Fibroblast of lung (primary cell): ENCODE measurements around the gene TDRD9. TPM values are rescaled to one million over a fixed set of nuclear protein-coding genes. Genes with fewer than 3 reads are reported as not detected.
A peak's percentile ranks its signal among the peaks of the same experiment; 100 is the strongest.

Source experiments
- DNase-seq, 2 donors: peaks; one replicate each; pipeline versions ENCODE4 v3.0.0 to v3.0.0-alpha.2; 2010; ENCODE audit warnings: low read depth in 2 of 2
- H2AFZ ChIP-seq: 2 replicates; pipeline ENCODE4 v1.5.1; 2012; ENCODE audit warnings: low read length, control low read depth, inconsistent platforms
- H3K27ac ChIP-seq: 2 replicates; pipeline ENCODE4 v1.5.1; 2011; ENCODE audit warnings: low read length, control low read depth; ENCODE audit not compliant: insufficient read depth
- H3K27me3 ChIP-seq: 2 replicates; pipeline ENCODE4 v1.5.1; 2011; ENCODE audit warnings: mild to moderate bottlenecking, low read length; ENCODE audit not compliant: control insufficient read depth, insufficient read depth
- H3K36me3 ChIP-seq: 2 replicates; pipeline ENCODE4 v1.5.1; 2011; ENCODE audit warnings: low read length; ENCODE audit not compliant: control insufficient read depth, insufficient read depth
- H3K4me1 ChIP-seq: 2 replicates; pipeline ENCODE4 v1.5.1; 2011; ENCODE audit warnings: low read length; ENCODE audit not compliant: control insufficient read depth, insufficient read depth; ENCODE audit errors: extremely low read depth
- H3K4me2 ChIP-seq: 2 replicates; pipeline ENCODE4 v1.5.1; 2011; ENCODE audit warnings: low read length, control low read depth; ENCODE audit not compliant: insufficient read depth; ENCODE audit errors: extremely low read depth
- H3K4me3 ChIP-seq, 4 experiments: fragments of 200-600 bp in 1 of 4; sonication (generic) in 1 of 4; replicated peaks in 1 of 4; 2 replicates each; pipeline ENCODE4 v1.5.1; 2011 to 2016; ENCODE audit warnings: low read length in 4 of 4, low read depth in 3 of 4, mild to moderate bottlenecking in 3 of 4, control low read depth in 2 of 4, inconsistent platforms in 1 of 4, mixed read lengths in 1 of 4; ENCODE audit not compliant: insufficient read depth in 1 of 4; ENCODE audit errors: control extremely low read depth in 1 of 4
- H3K79me2 ChIP-seq: 2 replicates; pipeline ENCODE4 v1.5.1; 2012; ENCODE audit warnings: mild to moderate bottlenecking, low read length, inconsistent platforms; ENCODE audit not compliant: control insufficient read depth, insufficient read depth
- H3K9ac ChIP-seq: 2 replicates; pipeline ENCODE4 v1.5.1; 2011; ENCODE audit warnings: mild to moderate bottlenecking, low read length, control low read depth; ENCODE audit not compliant: insufficient read depth
- H3K9me3 ChIP-seq: 2 replicates; pipeline ENCODE4 v1.5.1; 2012; ENCODE audit warnings: low read depth, low read length; ENCODE audit not compliant: control insufficient read depth, insufficient read depth
- H4K20me1 ChIP-seq: 2 replicates; pipeline ENCODE4 v1.5.1; 2011; ENCODE audit warnings: low read length; ENCODE audit not compliant: control insufficient read depth, insufficient read depth; ENCODE audit errors: extremely low read depth
- EZH2 ChIP-seq: IDR thresholded peaks from 2 replicates; pipeline ENCODE4 v1.5.1; 2012; ENCODE audit warnings: low read length, control low read depth, mild to moderate bottlenecking; ENCODE audit errors: missing control alignments
- polyA plus RNA-seq, 2 donors: library from polyadenylated mRNA; depleted of rRNA in 1 of 2; stranded (reverse) in 1 of 2; unstranded in 1 of 2; fragments of >200 nt; gene quantifications; 2 replicates each; pipeline ENCODE4 v1.2.1, GENCODE V29; 2011 to 2012; ENCODE audit warnings: missing spikeins in 1 of 2
- total RNA-seq: library from RNA; depleted of rRNA; stranded (reverse); fragments of >200 nt; gene quantifications from 2 replicates; pipeline ENCODE4 v1.2.1, GENCODE V29; 2014
- TF ChIP-seq, protein P1 (sequence below), 2 donors: IDR thresholded peaks in 1 of 2; conservative IDR thresholded peaks in 1 of 2; 1 replicate in 1 of 2; 2 replicates in 1 of 2; pipeline ENCODE4 v1.5.1; 2011 to 2012; ENCODE audit warnings: low read length in 2 of 2, control low read depth in 1 of 2, inconsistent platforms in 1 of 2, low read depth in 1 of 2, mild to moderate bottlenecking in 1 of 2

TDRD9 gene
- total and polyA plus RNA-seq, 2 donors (not counting 1 experiment from before 2014, with no cell fraction given) = 0.28 to 0.50 TPM

DNA sequence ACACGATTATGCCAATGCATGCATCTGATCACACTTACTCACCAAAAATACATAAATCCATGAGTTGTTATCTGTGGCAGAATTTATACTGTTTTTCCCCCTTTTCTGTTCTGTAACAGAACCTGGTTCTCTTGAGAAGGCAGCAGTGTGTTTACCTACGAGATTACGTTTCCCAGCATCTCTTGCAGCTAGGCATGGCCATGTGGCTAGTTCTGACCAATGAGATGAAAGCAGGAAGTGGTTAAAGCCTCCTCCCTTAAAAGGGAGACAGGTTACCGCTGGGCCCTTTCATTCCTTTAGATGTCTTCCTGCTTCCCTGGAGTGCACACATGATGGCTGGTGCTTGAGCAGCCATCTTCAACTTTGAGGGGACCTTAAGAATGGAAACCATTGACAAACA lies 145.5 kb downstream of the TDRD9 start:
- Histone ChIP-seq H3K36me3 (no peaks in the 10 kb centered on the region), H4K20me1 (no peaks in the 10 kb centered on the region), H3K9me3 (no peaks in the 10 kb centered on the region), H3K27ac (no peak overlapping the region), H2AFZ (no peak overlapping the region), H3K9ac (no peak overlapping the region), H3K79me2 (no peaks in the 10 kb centered on the region), H3K4me2 (no peak overlapping the region), H3K4me1 (no peaks in the 10 kb centered on the region), H3K27me3 (no peaks in the 10 kb centered on the region), H3K4me3 (no peak overlapping the region)
- TF ChIP-seq, protein P1, sequence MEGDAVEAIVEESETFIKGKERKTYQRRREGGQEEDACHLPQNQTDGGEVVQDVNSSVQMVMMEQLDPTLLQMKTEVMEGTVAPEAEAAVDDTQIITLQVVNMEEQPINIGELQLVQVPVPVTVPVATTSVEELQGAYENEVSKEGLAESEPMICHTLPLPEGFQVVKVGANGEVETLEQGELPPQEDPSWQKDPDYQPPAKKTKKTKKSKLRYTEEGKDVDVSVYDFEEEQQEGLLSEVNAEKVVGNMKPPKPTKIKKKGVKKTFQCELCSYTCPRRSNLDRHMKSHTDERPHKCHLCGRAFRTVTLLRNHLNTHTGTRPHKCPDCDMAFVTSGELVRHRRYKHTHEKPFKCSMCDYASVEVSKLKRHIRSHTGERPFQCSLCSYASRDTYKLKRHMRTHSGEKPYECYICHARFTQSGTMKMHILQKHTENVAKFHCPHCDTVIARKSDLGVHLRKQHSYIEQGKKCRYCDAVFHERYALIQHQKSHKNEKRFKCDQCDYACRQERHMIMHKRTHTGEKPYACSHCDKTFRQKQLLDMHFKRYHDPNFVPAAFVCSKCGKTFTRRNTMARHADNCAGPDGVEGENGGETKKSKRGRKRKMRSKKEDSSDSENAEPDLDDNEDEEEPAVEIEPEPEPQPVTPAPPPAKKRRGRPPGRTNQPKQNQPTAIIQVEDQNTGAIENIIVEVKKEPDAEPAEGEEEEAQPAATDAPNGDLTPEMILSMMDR (conservative IDR thresholded peaks at IDR 0.05 in 1 of 2, IDR thresholded peaks at IDR 0.05 in 1 of 2; ENCODE audit: low read depth in 1 of 2, low read length in 2 of 2) = no peak
- no peak for TF ChIP-seq EZH2
- no peak for DNase-seq

DNA sequence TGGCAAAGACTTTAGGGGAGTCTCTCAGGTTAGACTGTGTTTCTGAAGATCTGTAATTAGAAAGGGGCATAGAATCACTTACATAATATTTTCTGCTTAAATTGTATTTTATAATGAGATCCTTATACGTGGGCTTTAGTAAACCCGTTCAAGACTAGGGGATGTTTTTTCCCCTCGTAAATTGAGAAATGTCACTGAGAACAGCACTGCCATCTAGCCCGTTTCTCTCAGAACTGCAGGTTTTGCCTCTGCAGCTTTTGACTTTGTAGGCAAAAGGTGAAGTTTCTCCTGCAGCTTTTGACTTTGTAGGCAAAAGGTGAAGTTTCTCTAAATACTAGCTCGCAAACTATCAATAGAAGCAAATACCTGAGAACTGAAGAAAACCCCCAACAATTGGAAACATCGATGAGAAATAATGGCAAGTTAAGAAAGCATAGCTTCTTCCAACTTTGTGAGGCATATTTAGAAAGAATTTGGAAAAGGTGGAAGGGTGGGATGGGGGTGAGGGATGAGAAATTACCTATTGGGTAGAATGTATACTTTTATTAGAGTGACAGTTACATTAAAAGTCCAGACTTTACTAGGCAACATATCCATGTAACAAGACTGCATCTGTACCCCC lies 147.4 kb downstream of the TDRD9 start:
- TF ChIP-seq, protein P1 (conservative IDR thresholded peaks at IDR 0.05 in 1 of 2, IDR thresholded peaks at IDR 0.05 in 1 of 2; ENCODE audit: low read depth in 1 of 2, low read length in 2 of 2) = peak; percentile 17 to 58
- TF ChIP-seq EZH2 = no peak

DNA sequence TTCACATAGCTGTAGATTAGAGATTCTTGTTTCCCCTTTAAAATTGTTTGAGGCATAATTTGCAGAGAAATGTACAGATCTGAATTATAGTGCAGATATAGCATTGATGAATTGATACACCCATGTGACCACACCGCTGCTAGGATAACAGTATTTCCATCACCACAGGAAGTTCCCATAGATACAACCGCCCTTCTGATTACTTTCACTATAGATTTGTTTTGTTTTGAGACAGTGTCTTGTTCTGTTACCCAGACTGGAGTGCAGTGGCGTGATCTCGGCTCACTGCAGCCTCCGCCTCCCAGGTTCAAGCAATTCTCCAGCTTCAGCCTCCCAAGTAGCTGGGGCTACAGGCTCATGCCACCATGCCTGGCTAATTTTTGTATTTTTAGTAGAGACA lies 148.5 kb downstream of the TDRD9 start:
- Histone ChIP-seq H3K9ac (no peak overlapping the region), H3K36me3 (no peaks in the 10 kb centered on the region), H2AFZ (no peak overlapping the region), H3K4me2 (no peak overlapping the region), H3K27ac (no peak overlapping the region), H3K27me3 (no peaks in the 10 kb centered on the region), H3K4me1 (no peaks in the 10 kb centered on the region), H4K20me1 (no peaks in the 10 kb centered on the region), H3K79me2 (no peaks in the 10 kb centered on the region), H3K9me3 (no peaks in the 10 kb centered on the region), H3K4me3 (no peak overlapping the region)
- TF ChIP-seq, protein P1 (conservative IDR thresholded peaks at IDR 0.05 in 1 of 2, IDR thresholded peaks at IDR 0.05 in 1 of 2; ENCODE audit: low read depth in 1 of 2, low read length in 2 of 2) = no peak
- no peak for TF ChIP-seq EZH2
- no peak for DNase-seq

More for the DNA sequence above, 147.4 kb downstream of the TDRD9 start:
- Histone ChIP-seq H3K4me1 (no peaks in the 10 kb centered on the region), H3K79me2 (no peaks in the 10 kb centered on the region), H3K9ac (no peak overlapping the region), H3K27ac (no peak overlapping the region), H3K9me3 (no peaks in the 10 kb centered on the region), H4K20me1 (no peaks in the 10 kb centered on the region), H3K27me3 (no peaks in the 10 kb centered on the region), H3K4me2 (no peak overlapping the region), H3K36me3 (no peaks in the 10 kb centered on the region), H3K4me3 (no peak overlapping the region), H2AFZ (no peak overlapping the region)
- DNase-seq = peak in 1 of 2 donors; percentile 22
